IMR-90 (cell line): ENCODE data around the gene POLR3B.

ENCODE experiments used
- MXI1 ChIP-seq: IDR thresholded peaks from 2 replicates; pipeline ENCODE4 v1.6.1; 2012; ENCODE audit warnings: low read depth, mild to moderate bottlenecking, low read length, moderate library complexity, borderline replicate concordance
- NFE2L2 ChIP-seq: fragments of 150-350 bp; IDR thresholded peaks from 2 replicates; pipeline ENCODE4 v1.6.1; 2016; ENCODE audit warnings: low read depth, mild to moderate bottlenecking, low read length
- POLR2A ChIP-seq: IDR thresholded peaks from 2 replicates; pipeline ENCODE4 v1.6.1; 2012; ENCODE audit warnings: mild to moderate bottlenecking, low read depth, low read length
- TF ChIP-seq, protein P1 (sequence below): conservative IDR thresholded peaks from 2 replicates; pipeline ENCODE4 v1.5.1; 2012; ENCODE audit warnings: mild to moderate bottlenecking, low read depth, low read length, improper control_type of control experiment
- TF ChIP-seq, protein P2 (sequence below): fragments of 150-350 bp; IDR thresholded peaks from 2 replicates; pipeline ENCODE4 v1.6.1; 2016; ENCODE audit warnings: low read depth, mild to moderate bottlenecking, low read length, moderate library complexity, borderline replicate concordance

DNA sequence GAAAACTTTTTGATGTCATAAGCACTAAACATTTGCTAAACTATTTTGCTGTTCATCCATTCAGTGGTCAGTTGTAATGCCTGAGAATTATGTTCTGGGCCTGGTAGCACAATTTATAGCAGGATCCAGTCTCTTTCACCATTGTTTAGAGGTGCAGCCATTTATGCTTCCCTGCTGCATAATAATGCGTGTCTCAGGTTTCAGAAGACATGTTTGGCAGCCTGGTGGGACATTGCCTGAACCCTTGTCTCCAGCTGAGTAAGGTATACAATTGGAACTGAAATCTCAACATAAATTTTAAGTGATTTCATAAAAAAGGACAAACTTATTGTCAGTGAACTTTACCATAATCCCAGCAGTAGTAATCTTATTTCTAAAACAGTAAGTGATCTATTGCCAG, 94.8 kb downstream of the POLR3B start:
- TF ChIP-seq POLR2A (no peak), MXI1 (no peak), NFE2L2 (no peak)
- TF ChIP-seq, protein P1, sequence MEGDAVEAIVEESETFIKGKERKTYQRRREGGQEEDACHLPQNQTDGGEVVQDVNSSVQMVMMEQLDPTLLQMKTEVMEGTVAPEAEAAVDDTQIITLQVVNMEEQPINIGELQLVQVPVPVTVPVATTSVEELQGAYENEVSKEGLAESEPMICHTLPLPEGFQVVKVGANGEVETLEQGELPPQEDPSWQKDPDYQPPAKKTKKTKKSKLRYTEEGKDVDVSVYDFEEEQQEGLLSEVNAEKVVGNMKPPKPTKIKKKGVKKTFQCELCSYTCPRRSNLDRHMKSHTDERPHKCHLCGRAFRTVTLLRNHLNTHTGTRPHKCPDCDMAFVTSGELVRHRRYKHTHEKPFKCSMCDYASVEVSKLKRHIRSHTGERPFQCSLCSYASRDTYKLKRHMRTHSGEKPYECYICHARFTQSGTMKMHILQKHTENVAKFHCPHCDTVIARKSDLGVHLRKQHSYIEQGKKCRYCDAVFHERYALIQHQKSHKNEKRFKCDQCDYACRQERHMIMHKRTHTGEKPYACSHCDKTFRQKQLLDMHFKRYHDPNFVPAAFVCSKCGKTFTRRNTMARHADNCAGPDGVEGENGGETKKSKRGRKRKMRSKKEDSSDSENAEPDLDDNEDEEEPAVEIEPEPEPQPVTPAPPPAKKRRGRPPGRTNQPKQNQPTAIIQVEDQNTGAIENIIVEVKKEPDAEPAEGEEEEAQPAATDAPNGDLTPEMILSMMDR: no peak
- TF ChIP-seq, protein P2, sequence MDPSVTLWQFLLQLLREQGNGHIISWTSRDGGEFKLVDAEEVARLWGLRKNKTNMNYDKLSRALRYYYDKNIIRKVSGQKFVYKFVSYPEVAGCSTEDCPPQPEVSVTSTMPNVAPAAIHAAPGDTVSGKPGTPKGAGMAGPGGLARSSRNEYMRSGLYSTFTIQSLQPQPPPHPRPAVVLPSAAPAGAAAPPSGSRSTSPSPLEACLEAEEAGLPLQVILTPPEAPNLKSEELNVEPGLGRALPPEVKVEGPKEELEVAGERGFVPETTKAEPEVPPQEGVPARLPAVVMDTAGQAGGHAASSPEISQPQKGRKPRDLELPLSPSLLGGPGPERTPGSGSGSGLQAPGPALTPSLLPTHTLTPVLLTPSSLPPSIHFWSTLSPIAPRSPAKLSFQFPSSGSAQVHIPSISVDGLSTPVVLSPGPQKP: no peak
